ENCODE measurements around the gene TMEM208. TPM values are rescaled to one million over a fixed set of nuclear protein-coding genes. Genes with fewer than 3 reads are reported as not detected.
A peak's percentile ranks its signal among the peaks of the same experiment; 100 is the strongest.

TMEM208 gene
- total and polyA plus RNA-seq, 12 donors: 52.1 to 289 (median 80.4) TPM

DNA sequence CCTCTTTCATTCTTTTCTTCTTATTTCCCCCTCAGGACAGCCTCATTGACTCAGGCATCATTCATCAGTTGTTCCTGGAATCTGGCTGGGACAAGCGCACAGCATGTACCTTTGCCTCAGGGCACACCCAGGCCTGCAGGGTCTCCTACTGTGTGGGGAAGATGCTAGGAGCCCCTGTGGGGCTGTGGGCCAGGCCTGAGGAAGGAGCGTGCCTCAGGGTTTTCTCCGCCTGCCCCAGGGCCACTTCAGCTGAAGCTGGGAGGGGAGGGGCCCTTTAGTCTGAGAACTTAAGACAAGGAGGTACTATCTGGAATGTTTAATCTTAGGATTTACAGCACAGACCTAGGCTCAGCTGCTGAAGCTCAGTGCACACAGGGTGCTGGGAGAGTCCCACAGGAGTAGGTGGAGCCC is 20.1 kb upstream of the TMEM208 start:
- Histone ChIP-seq H3K4me3 (no peak overlapping the region), H3K36me3 (replicated peaks in 1 of 2) (peaks cover 0 to 13% of the 10 kb centered on the region in 2 donors), H3K27ac (peak overlapping the region in 2 of 5 donors; percentile 34 to 75), H3K4me1 (replicated peaks in 1 of 2) (peaks cover 11 to 12% of the 10 kb centered on the region in 2 donors), H3K27me3 (no peaks in the 10 kb centered on the region), H3K9me3 (replicated peaks in 1 of 3) (no peaks in the 10 kb centered on the region)
- DNase-seq: no peak
- WGBS, 4 donors: 80 to 100% (median 88%) methylated on average over 1 to 3 of the region's 3 CpGs
- TF ChIP-seq POLR2A (IDR thresholded peaks at IDR 0.05): no peak
- TF ChIP-seq, protein P1, sequence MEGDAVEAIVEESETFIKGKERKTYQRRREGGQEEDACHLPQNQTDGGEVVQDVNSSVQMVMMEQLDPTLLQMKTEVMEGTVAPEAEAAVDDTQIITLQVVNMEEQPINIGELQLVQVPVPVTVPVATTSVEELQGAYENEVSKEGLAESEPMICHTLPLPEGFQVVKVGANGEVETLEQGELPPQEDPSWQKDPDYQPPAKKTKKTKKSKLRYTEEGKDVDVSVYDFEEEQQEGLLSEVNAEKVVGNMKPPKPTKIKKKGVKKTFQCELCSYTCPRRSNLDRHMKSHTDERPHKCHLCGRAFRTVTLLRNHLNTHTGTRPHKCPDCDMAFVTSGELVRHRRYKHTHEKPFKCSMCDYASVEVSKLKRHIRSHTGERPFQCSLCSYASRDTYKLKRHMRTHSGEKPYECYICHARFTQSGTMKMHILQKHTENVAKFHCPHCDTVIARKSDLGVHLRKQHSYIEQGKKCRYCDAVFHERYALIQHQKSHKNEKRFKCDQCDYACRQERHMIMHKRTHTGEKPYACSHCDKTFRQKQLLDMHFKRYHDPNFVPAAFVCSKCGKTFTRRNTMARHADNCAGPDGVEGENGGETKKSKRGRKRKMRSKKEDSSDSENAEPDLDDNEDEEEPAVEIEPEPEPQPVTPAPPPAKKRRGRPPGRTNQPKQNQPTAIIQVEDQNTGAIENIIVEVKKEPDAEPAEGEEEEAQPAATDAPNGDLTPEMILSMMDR (IDR thresholded peaks at IDR 0.05): no peak
- intact Hi-C loops (cut with DNase I): no loop called here

DNA sequence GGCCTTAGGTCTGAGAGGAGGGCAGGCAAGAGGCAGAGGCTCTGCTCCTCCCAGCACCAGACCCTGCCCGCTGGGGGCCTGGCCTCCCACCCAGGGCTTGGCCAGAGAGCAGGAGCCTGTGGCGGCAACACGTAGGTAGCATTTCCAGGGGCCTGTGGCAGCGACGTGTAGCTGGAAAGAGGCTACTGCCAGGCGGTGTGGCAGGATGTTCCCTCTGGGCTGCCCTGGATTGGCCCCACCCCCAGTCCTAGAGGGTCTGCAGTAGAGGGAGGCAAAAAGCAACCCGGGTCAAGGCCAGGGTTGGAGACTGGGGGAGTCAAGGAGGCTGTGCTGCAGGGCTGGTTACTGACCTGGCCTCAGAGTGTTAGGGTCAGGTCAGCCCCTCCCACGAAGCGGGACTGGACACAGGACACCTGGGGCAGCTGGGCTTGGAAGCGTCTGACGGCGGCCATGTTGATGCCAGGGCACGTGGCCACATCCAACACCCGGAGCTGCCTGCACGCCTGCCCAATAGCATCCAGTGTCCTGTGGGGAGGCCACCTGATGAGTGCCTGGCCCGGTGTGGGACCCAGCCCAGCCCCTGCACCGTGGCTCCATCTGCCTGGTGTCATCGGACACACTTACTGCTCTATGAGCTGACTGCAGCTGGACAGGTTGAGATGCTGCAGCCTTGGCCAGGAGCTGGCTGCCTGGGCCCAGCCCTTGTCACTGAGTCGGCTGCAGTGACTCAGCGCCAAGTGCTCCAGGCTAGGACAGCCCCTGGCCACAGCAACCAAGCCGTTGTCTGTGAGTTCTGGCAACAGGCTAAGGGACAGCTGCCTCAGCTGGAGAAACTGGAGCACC is 19.5 kb upstream of the TMEM208 start:
- intact Hi-C loops (cut with DNase I): no loop called here
- H3K27ac ChIP-seq: peak overlapping the region in 2 of 5 donors; percentile 34 to 75
- H3K4me1 ChIP-seq (replicated peaks in 1 of 2): peaks cover 11 to 12% of the 10 kb centered on the region in 2 donors
- 49 to 55% (median 52%) methylated on average over 6 to 21 of the region's 21 CpGs; no CpG with 5 or more reads in 1 of the 4 donors for WGBS, 4 donors
- H3K4me3 ChIP-seq: no peak overlapping the region
- peak in 6 of 7 donors; percentile 76 to 88 (median 80) for DNase-seq
- peaks cover 0 to 7% of the 10 kb centered on the region in 2 donors for H3K36me3 ChIP-seq (replicated peaks in 1 of 2)
- H3K9me3 ChIP-seq (replicated peaks in 1 of 3): no peaks in the 10 kb centered on the region
- TF ChIP-seq POLR2A (IDR thresholded peaks at IDR 0.05): no peak
- TF ChIP-seq, protein P1 (IDR thresholded peaks at IDR 0.05): no peak
- H3K27me3 ChIP-seq: no peaks in the 10 kb centered on the region

DNA sequence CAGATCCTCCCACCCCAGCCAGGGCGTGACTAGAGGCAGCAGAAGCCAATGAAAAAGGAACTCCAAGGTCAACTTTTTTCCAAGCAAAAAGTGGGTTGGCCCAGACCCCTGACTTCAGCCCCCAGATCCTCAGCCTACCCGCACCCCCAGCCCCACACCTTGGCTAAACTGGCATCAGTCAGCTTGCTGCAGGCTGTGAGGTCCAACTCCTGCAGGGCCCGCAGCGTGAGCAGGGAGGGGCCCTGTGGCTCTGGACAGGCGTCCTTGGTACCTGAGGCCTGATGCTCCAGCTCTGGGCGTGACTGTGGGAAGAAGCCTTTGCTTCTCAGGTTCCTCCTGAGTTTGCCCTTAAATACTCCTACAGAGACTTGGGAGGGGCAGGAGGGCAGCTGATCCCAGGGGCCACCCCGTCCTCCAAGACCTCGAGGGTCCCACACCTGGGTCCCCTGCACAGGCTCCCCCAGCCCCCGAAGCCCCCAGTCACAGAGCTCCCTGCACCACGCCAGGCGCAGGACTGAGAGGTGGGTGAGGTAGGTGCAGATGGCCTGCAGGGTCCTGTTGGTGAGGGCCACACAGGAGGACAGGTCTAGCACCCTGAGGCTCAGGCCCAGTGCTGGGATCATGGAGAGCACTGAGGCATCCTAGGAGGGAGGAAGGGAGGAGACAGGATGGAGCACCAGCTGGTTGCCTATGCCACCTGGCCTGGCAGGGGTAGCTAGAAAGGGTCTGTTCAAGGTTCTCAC is 18.6 kb upstream of the TMEM208 start:
- DNase-seq: no peak
- no peaks in the 10 kb centered on the region for H3K27me3 ChIP-seq
- H3K27ac ChIP-seq: peak overlapping the region in 2 of 5 donors; percentile 34 to 75
- peaks cover 11 to 15% of the 10 kb centered on the region in 2 donors for H3K4me1 ChIP-seq (replicated peaks in 1 of 2)
- H3K4me3 ChIP-seq: no peak overlapping the region
- H3K36me3 ChIP-seq (replicated peaks in 1 of 2): no peaks in the 10 kb centered on the region
- H3K9me3 ChIP-seq (replicated peaks in 1 of 3): no peaks in the 10 kb centered on the region
- intact Hi-C loops (cut with DNase I): no loop called here
- WGBS, 4 donors: 66 to 74% (median 67%) methylated on average over 5 to 11 of the region's 11 CpGs
- no peak for TF ChIP-seq POLR2A (IDR thresholded peaks at IDR 0.05)
- TF ChIP-seq, protein P1 (IDR thresholded peaks at IDR 0.05): no peak

DNA sequence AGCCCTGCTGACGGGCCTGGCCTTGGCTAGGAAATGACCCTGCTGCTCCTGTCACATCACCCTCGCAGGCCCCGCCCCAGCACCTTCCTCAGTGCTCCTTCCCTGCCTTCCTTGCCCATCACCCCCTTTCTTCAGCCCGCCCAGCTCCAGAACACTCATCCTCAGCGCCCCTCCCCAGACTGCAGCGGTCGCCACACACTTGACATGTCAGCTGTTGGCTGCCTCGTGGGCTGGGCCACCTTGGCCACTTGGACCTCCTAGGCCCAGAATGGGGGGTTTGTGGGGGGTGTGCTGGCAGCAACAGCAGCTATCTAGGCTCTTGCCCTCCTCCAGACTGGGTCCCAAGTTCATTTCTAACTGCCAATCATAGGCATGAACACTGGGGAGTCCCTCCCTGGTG is 17.4 kb upstream of the TMEM208 start:
- 74 to 88% (median 79%) methylated on average over 8 of the region's 8 CpGs for WGBS, 4 donors
- TF ChIP-seq, protein P1 (IDR thresholded peaks at IDR 0.05): no peak
- TF ChIP-seq POLR2A (IDR thresholded peaks at IDR 0.05): no peak
- no peak for DNase-seq
- Histone ChIP-seq H3K36me3 (replicated peaks in 1 of 2) (no peaks in the 10 kb centered on the region), H3K27me3 (no peaks in the 10 kb centered on the region), H3K27ac (no peak overlapping the region), H3K4me1 (replicated peaks in 1 of 2) (peaks cover 11 to 21% of the 10 kb centered on the region in 2 donors), H3K4me3 (no peak overlapping the region), H3K9me3 (replicated peaks in 1 of 3) (no peaks in the 10 kb centered on the region)
- intact Hi-C loops (cut with DNase I): no loop called here

Data from adrenal gland (tissue), 12 donors.